Cerebellar nuclear complex (tissue), 1 donor: Measurements from ENCODE around the gene EIF4G2.

Experiments
- DNase-seq, 2 experiments: peaks; one replicate each; lab custom pipeline; 2025; lab: John Stamatoyannopoulos, UW

The EIF4G2 gene

GRCh38 chr11:10771457-10771856 lies 37.3 kb downstream of the EIF4G2 start:
- no peak for DNase-seq

- DNase-seq: peak in 1 of 2 experiments; percentile 4
Measured at GRCh38 chr11:10770626-10771254, 38.0 kb downstream of the EIF4G2 start.

DNA sequence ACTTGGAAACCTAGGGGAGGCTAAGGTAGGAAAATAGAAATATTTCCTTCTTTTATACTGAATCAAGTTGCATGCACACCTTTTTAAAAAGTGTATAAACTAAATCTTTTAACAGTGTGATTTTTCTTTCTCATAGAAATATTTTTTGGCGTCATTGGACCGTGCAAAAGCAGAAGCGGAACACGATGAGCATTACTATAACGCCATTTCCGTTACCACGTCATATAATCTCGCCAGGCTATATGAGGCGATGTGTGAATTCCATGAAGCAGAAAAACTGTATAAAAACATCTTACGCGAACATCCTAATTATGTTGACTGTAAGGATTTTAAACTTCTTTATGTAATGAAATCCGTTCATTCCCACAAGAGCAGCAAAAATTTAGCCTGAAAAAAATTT lies 44.3 kb downstream of the EIF4G2 start:
- no peak for DNase-seq

DNA sequence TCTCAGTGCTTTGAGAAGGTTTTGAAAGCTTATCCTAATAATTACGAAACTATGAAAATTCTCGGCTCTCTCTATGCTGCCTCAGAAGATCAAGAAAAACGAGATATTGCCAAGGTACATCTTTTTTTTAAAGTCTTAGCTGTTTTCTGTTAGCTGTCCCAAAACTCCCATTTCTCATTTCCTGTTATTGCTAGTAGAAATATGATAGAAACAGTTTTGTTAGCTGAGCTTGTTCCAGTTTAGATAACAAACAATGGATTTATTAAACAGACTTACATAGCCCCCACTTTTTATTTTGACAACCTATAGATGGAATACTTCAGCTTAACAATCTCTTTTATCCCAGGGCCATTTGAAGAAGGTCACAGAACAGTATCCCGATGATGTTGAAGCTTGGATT lies 45.0 kb downstream of the EIF4G2 start:
- no peak for DNase-seq

- no peak for DNase-seq
Measured at GRCh38 chr11:10762913-10763421, 45.8 kb downstream of the EIF4G2 start.

GRCh38 chr11:10762185-10762584 lies 46.5 kb downstream of the EIF4G2 start:
- no peak for DNase-seq

DNA sequence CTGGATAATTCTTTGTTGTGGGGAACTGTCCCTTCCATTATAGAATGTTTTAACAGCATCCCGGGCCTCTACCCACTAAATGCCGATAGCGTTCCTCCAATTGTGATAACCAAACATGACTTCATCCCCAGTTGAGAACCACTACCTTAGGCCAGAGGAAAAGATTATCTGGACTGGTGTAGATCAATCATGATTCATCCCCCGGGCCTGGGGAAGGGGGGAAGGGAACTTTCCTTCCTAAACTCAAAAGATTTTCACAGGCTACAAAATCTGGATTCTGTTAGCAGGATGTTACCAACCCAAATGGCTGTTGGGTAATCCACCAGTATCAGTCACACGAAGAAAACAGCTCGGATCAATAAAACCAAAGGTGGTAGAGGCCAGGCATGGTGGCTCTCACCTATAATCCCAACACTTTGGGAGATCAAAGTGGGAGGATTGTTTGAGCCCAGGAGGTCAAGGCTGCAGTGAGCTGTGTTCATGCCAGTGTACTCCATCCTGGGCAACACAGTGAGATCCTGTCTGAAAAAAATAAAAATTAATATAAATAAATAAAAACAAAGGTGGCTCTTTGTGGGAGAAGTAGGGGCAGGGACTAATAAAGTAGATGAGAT lies 47.5 kb downstream of the EIF4G2 start:
- no peak for DNase-seq

DNA sequence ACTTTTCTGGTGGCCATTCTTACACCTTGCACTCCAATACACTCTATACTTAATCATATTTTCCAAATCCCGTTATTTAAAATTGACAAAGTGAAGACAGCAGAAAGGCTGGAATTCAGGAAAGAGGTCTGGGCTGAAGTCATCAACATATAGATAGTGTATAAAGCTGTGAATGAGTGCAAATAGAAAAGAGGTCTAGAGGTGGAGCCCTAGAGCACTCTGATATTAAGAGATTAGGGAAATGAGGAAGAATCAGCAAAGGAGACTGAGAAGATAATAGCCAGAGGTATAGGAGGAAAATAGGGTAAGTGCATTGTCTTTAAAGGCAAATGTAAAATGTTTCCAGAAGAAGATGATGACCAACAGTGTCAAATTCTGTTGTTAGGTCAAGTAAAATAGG lies 49.8 kb downstream of the EIF4G2 start:
- no peak for DNase-seq

- no peak for DNase-seq
Measured at GRCh38 chr11:10752486-10752885, 56.2 kb downstream of the EIF4G2 start.

GRCh38 chr11:10752061-10752460 lies 56.7 kb downstream of the EIF4G2 start:
- no peak for DNase-seq

DNA sequence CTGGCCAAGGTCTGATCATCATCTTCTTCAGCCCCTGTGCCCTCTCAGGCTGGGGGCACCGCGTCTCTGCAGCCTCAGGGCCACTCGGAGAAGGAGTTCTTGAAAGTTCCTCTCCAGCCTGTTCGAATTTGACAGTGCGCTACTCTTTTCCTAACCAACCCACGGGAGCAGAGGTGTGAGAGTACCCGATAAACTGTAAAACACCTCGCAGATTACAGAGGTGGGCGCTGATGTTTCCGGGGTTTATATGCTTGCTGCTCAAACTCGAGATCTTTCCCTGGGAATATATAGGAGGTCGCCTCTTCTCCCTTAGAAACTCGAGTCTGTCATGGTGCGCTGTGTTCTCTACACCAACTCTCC lies 57.2 kb downstream of the EIF4G2 start:
- DNase-seq: no peak

GRCh38 chr11:10750838-10751580 lies 57.7 kb downstream of the EIF4G2 start, which contains the start of gene CTR9:
Gene CTR9 (plus strand): TSS chr11:10751246. CDS start chr11:10751413, 167 bp downstream.
- DNase-seq: peak; percentile 52 to 82

DNA sequence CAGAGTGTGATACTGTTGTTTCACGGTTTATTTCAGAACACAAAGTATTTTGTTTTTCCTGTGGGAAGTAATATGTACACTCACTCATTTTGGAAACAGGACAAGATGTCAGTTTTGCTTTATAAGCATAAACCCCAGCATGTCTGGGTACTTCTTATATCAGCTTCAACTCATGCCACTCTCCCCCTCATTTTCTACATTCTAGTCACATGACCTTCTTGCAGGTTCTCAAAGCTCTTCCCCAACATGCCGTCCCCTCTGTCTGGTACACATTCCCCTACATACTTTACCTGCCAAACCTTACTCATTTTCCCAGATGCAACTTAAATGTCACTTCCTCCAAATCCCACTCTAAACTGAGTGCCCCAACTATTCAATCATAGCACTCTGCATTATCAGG lies 59.2 kb downstream of the EIF4G2 start:
- DNase-seq: no peak

- no peak for DNase-seq
Measured at GRCh38 chr11:10747733-10748132, 61.0 kb downstream of the EIF4G2 start.
